ENCODE data around the gene TTLL10. TPM values are rescaled to one million over a fixed set of nuclear protein-coding genes. Genes with fewer than 3 reads are reported as not detected.

TTLL10 gene
- total RNA-seq, 2 donors from 2014 or later: not detected

DNA sequence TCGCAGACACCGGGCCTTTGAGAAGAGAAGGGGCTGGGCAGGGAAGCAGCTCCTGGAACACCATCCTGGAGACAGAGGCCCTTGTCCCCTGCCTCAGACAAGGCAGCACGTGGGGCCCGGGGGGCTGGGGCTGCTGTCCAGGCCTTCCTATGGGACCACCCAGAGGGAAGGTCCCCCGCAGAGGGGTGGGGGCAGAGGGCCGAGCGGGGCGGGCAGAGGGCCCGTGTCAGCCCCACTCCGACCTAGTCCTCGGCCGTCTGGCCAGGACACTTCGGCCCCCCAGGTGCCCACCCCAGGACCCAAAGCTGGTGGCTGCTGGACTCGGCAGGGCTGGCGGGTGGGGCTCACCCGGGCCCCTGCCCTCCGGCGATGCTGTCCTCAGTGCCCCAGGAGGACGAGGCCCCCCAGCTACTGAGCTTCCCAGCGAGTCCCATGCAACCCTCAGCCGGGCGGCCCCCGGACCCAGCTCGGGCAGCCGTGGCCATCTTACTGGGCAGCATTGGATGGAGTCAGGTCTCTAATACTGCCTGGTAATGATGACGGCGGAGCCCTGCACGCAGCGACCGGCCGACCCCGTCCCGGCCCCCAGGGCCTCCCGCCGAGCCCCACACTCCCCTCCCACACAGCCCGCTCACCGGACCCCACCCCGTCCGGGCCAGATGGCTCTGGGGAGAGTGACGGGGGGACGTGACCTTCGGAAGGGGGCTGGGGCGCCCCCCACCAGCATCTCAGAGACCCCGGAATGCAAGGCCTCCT is 6.9 kb upstream of the TTLL10 start:
- Histone ChIP-seq H3K9me3 (no peaks in the 10 kb centered on the region), H3K4me3 (no peak overlapping the region), H3K27ac (no peak overlapping the region), H3K4me1 (ENCODE audit: control insufficient read depth in 1 of 2, low read depth in 2 of 2) (no peaks in the 10 kb centered on the region), H3K36me3 (no peaks in the 10 kb centered on the region), H3K27me3 (replicated peaks; ENCODE audit: insufficient read depth) (no peaks in the 10 kb centered on the region)
- DNase-seq (ENCODE audit: low spot score) (no peak), ATAC-seq (ENCODE audit: insufficient number of reproducible peaks, low FRiP score, low read depth) (no peak)
- TF ChIP-seq CTCF (IDR thresholded peaks at IDR 0.05): no peak

- Histone ChIP-seq H3K36me3 (no peaks in the 10 kb centered on the region), H3K27ac (no peak overlapping the region), H3K27me3 (replicated peaks; ENCODE audit: insufficient read depth) (no peaks in the 10 kb centered on the region), H3K4me3 (no peak overlapping the region), H3K4me1 (ENCODE audit: control insufficient read depth in 1 of 2, low read depth in 2 of 2) (no peaks in the 10 kb centered on the region), H3K9me3 (no peaks in the 10 kb centered on the region)
- ATAC-seq (ENCODE audit: insufficient number of reproducible peaks, low FRiP score, low read depth) (no peak), DNase-seq (ENCODE audit: low spot score) (no peak)
- no peak for TF ChIP-seq CTCF (IDR thresholded peaks at IDR 0.05)
Measured at GRCh38 chr1:1167398-1167821, 6.3 kb upstream of the TTLL10 start.

GRCh38 chr1:1167841-1168450 is 5.7 kb upstream of the TTLL10 start:
- ATAC-seq (ENCODE audit: insufficient number of reproducible peaks, low FRiP score, low read depth): no peak
- no peaks in the 10 kb centered on the region for H3K27me3 ChIP-seq (replicated peaks; ENCODE audit: insufficient read depth)

DNA sequence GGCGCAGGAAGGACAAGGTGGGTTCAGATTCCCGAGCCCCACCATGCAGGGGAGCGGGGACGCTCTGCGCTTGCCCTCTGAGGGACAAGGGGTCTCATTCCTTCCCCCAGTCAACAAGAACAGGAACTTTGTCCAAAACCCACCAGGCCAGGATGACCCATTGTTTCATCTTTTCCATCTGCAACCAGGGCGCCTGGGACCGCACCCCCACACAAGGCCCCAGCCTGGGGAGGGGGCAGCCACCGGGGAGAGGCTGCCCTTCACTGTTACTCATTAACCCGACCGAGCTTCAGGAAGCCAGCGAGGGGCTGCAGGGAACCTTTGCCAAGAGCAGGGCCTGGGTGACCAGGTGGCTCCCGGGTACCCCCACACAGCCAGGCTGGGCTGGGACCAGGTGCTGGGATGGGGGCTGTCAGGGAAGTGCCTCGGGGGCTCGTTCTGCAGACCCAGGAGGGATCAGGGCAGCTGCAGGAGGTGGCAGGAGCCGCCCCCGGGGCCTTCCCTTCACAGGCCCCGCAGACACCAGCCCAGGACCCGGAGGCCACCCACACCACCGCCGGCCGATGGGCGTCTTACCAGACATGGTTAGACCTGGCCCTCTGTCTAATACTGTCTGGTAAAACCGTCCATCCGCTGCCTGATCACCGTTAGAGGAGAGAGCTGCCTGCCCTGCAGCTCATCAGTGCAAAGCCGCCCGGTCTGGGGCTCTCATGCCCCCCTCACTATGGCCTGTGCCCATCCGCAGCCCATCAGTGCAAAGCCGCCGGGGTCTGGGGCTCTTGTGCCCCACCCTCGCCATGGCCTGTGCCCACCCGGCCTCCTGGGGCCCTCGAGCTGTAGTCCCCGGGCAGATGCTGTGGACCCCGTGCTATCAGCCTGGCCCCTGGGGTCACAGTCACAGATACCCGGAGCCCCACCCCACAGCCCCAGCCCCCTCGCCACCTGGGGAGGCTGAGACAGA is 4.9 kb upstream of the TTLL10 start:
- TF ChIP-seq CTCF (IDR thresholded peaks at IDR 0.05): no peak
- DNase-seq (ENCODE audit: low spot score) (no peak), ATAC-seq (ENCODE audit: insufficient number of reproducible peaks, low FRiP score, low read depth) (no peak)
- Histone ChIP-seq H3K4me1 (ENCODE audit: control insufficient read depth in 1 of 2, low read depth in 2 of 2) (no peaks in the 10 kb centered on the region), H3K9me3 (no peaks in the 10 kb centered on the region), H3K4me3 (no peak overlapping the region), H3K27ac (no peak overlapping the region), H3K36me3 (no peaks in the 10 kb centered on the region), H3K27me3 (replicated peaks; ENCODE audit: insufficient read depth) (no peaks in the 10 kb centered on the region)

More at GRCh38 chr1:1167841-1168450, 5.7 kb upstream of the TTLL10 start:
- H3K27ac ChIP-seq: no peak overlapping the region
- no peak for DNase-seq (ENCODE audit: low spot score)
- no peaks in the 10 kb centered on the region for H3K9me3 ChIP-seq
- no peaks in the 10 kb centered on the region for H3K36me3 ChIP-seq
- no peaks in the 10 kb centered on the region for H3K4me1 ChIP-seq (ENCODE audit: control insufficient read depth in 1 of 2, low read depth in 2 of 2)
- H3K4me3 ChIP-seq: no peak overlapping the region
- no peak for TF ChIP-seq CTCF (IDR thresholded peaks at IDR 0.05)
